Esophagus squamous epithelium (tissue), 4 donors: ENCODE measurements around the gene PRRT2.

Source experiments
- POLR2A ChIP-seq, 4 donors: fragments of 450-650 bp; IDR thresholded peaks; one replicate each; pipeline ENCODE4 v1.6.1; 2017; ENCODE audit warnings: antibody characterized with exemption in 4 of 4, mild to moderate bottlenecking in 4 of 4, moderate library complexity in 3 of 4
- TF ChIP-seq, protein P1 (sequence below), 6 experiments: fragments of 450-650 bp in 4 of 6; fragments of 200-600 bp in 2 of 6; sonication (generic) in 2 of 6; IDR thresholded peaks; one replicate each; pipeline ENCODE4 v1.5.1; 2016 to 2019; ENCODE audit warnings: antibody characterized with exemption in 6 of 6, mild to moderate bottlenecking in 4 of 6, moderate library complexity in 4 of 6

DNA sequence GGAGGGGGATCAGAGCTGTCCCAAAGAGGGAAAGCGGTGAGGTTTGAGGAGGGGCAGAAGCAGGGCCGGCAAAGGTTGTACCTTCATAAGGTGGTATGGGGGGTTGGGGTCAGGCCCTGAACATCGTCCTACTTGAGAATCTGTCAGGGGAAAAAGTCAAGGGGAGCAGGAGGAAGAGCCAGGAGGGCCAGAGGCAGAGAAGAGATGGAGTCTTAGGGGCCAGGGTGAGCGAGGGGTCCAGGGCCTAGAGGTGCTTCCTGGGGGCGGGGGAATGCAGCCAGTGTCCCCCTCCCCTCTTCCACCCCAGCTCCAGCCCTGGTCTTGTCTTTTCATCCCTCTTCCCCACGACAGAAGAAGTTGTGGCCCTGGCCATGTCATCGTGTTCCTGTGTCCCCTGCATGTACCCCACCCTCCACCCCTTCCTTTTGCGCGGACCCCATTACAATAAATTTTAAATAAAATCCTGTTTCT, 1.3 kb upstream of the PRRT2 start:
- TF ChIP-seq, protein P1, sequence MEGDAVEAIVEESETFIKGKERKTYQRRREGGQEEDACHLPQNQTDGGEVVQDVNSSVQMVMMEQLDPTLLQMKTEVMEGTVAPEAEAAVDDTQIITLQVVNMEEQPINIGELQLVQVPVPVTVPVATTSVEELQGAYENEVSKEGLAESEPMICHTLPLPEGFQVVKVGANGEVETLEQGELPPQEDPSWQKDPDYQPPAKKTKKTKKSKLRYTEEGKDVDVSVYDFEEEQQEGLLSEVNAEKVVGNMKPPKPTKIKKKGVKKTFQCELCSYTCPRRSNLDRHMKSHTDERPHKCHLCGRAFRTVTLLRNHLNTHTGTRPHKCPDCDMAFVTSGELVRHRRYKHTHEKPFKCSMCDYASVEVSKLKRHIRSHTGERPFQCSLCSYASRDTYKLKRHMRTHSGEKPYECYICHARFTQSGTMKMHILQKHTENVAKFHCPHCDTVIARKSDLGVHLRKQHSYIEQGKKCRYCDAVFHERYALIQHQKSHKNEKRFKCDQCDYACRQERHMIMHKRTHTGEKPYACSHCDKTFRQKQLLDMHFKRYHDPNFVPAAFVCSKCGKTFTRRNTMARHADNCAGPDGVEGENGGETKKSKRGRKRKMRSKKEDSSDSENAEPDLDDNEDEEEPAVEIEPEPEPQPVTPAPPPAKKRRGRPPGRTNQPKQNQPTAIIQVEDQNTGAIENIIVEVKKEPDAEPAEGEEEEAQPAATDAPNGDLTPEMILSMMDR (IDR thresholded peaks at IDR 0.05), result no peak
- TF ChIP-seq POLR2A (IDR thresholded peaks at IDR 0.05), result no peak
